Neural cell (in vitro differentiated cells): ENCODE results near the gene NRARP. TPM values are rescaled to one million over a fixed set of nuclear protein-coding genes. Genes with fewer than 3 reads are reported as not detected.

Source experiments
- H2AFZ ChIP-seq: fragments of 200-600, 300-800 bp; sonication (generic), shearing (Covaris generic); 2 replicates; pipeline ENCODE4 v1.6.0; 2014; ENCODE audit warnings: low read depth, mild to moderate bottlenecking, antibody characterized with exemption, low read length, moderate library complexity
- H3F3A ChIP-seq: fragments of 200-600 bp; shearing (Covaris generic); 2 replicates; pipeline ENCODE4 v1.6.1; 2016; ENCODE audit warnings: mild to moderate bottlenecking, moderate library complexity, mixed read lengths, antibody characterized with exemption, low read length; ENCODE audit not compliant: insufficient read depth, poor library complexity, severe bottlenecking
- H3K27ac ChIP-seq: fragments of 200-600, 300-800 bp; sonication (generic), shearing (Covaris generic); 2 replicates; pipeline ENCODE4 v1.5.1; 2014; ENCODE audit warnings: mild to moderate bottlenecking, low read length, moderate library complexity
- H3K27me3 ChIP-seq: fragments of 300-800, 200-600 bp; sonication (generic), shearing (Covaris generic); 2 replicates; pipeline ENCODE4 v1.6.0; 2014; ENCODE audit warnings: mild to moderate bottlenecking, low read depth, low read length, moderate library complexity; ENCODE audit not compliant: insufficient read depth
- H3K36me3 ChIP-seq: fragments of 300-800, 200-600 bp; sonication (generic), shearing (Covaris generic); 2 replicates; pipeline ENCODE4 v1.5.1; 2014; ENCODE audit warnings: mild to moderate bottlenecking, antibody characterized with exemption, low read length, moderate library complexity; ENCODE audit not compliant: insufficient read depth
- H3K4me2 ChIP-seq: fragments of 300-800, 200-600 bp; sonication (generic), shearing (Covaris generic); 2 replicates; pipeline ENCODE4 v1.6.0; 2014; ENCODE audit warnings: mild to moderate bottlenecking, low read length
- H3K4me3 ChIP-seq: fragments of 300-800, 200-600 bp; sonication (generic), shearing (Covaris generic); 2 replicates; pipeline ENCODE4 v1.5.1; 2014; ENCODE audit warnings: mild to moderate bottlenecking, low read length, moderate library complexity
- H3K79me2 ChIP-seq: fragments of 200-600 bp; shearing (Covaris generic); replicated peaks from 2 replicates; pipeline ENCODE4 v1.6.0; 2014; ENCODE audit warnings: mild to moderate bottlenecking, low read length, moderate library complexity; ENCODE audit not compliant: insufficient read depth
- H3K9ac ChIP-seq: fragments of 300-800, 200-600 bp; sonication (generic), shearing (Covaris generic); 2 replicates; pipeline ENCODE4 v1.6.1; 2016; ENCODE audit warnings: mild to moderate bottlenecking, low read length, mixed read lengths
- H3K9me2 ChIP-seq: fragments of 200-600 bp; shearing (Covaris generic); 2 replicates; pipeline ENCODE4 v1.6.1; 2016; ENCODE audit warnings: mild to moderate bottlenecking, low read length, mixed read lengths; ENCODE audit not compliant: insufficient read depth
- H3K9me3 ChIP-seq: fragments of 200-600, 300-800 bp; sonication (generic), shearing (Covaris generic); 2 replicates; pipeline ENCODE4 v1.6.1; 2016; ENCODE audit warnings: mild to moderate bottlenecking, mixed run types, low read length, moderate library complexity, mixed read lengths
- H4K20me1 ChIP-seq: fragments of 200-600 bp; shearing (Covaris generic); 2 replicates; pipeline ENCODE4 v1.6.1; 2016; ENCODE audit warnings: mild to moderate bottlenecking, mixed run types; ENCODE audit not compliant: insufficient read depth
- EP300 ChIP-seq: fragments of 450-650 bp; conservative IDR thresholded peaks from 2 replicates; pipeline ENCODE4 v1.6.1; 2014; ENCODE audit warnings: antibody characterized with exemption, mild to moderate bottlenecking, moderate library complexity; ENCODE audit not compliant: poor library complexity, severe bottlenecking
- EZH2 ChIP-seq: fragments of 200-600, 300-800 bp; shearing (Covaris generic), sonication (generic); IDR thresholded peaks from 2 replicates; pipeline ENCODE4 v1.6.1; 2014; ENCODE audit warnings: antibody characterized with exemption, low read length, borderline replicate concordance, mild to moderate bottlenecking; ENCODE audit not compliant: insufficient read depth, poor library complexity, severe bottlenecking
- MXI1 ChIP-seq: fragments of 450-650 bp; conservative IDR thresholded peaks from 2 replicates; pipeline ENCODE4 v1.6.1; 2014; ENCODE audit warnings: antibody characterized with exemption, mild to moderate bottlenecking; ENCODE audit not compliant: poor library complexity, severe bottlenecking
- POLR2AphosphoS5 ChIP-seq: IDR thresholded peaks from 2 replicates; pipeline ENCODE4 v1.6.1; 2012
- RAD21 ChIP-seq: fragments of 450-650 bp; conservative IDR thresholded peaks from 2 replicates; pipeline ENCODE4 v1.6.1; 2014; ENCODE audit warnings: antibody characterized with exemption, mild to moderate bottlenecking, moderate library complexity
- SMC3 ChIP-seq: fragments of 450-650 bp; conservative IDR thresholded peaks from 2 replicates; pipeline ENCODE4 v1.6.1; 2014; ENCODE audit warnings: antibody characterized with exemption, mild to moderate bottlenecking, moderate library complexity; ENCODE audit not compliant: poor library complexity
- TAF1 ChIP-seq: IDR thresholded peaks from 2 replicates; pipeline ENCODE4 v1.6.1; 2012; ENCODE audit warnings: low read depth
- polyA plus RNA-seq: library from polyadenylated mRNA; depleted of rRNA; stranded (reverse); fragments of >200 nt; gene quantifications from 2 replicates; pipeline ENCODE4 v1.2.3, GENCODE V29; 2014
- TF ChIP-seq, protein P1 (sequence below): IDR thresholded peaks from 2 replicates; pipeline ENCODE4 v1.6.1; 2012; ENCODE audit warnings: borderline replicate concordance
- TF ChIP-seq, protein P2 (sequence below): fragments of 450-650 bp; IDR thresholded peaks from 2 replicates; pipeline ENCODE4 v1.5.1; 2014; ENCODE audit warnings: antibody characterized with exemption, mild to moderate bottlenecking, moderate library complexity; ENCODE audit not compliant: poor library complexity, severe bottlenecking

The NRARP gene
- polyA plus RNA-seq, 1 donor from 2014 or later, result 2.3 TPM

DNA sequence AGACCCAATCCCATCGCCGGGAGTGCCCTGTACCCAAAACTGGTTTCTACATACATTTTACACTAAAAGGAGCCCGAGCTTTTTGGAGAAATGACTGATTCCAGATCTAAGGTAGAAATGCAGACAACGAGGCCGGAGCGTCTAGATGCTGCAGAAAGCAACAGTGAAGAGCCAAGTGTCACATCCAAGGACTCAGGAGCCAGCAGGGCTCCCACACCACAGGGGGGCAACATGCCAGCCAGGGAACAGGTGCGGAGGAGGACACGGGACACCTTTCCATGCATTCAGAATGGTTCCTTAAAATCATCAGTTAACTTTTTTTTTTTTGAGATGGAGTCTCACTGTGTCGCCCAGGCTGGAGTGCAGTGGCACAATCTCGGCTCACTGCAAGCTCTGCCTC, 23.1 kb upstream of the NRARP start:
- TF ChIP-seq MXI1 (no peak), SMC3 (no peak), EZH2 (no peak), RAD21 (no peak), EP300 (no peak), TAF1 (no peak), POLR2AphosphoS5 (no peak)
- TF ChIP-seq, protein P1, sequence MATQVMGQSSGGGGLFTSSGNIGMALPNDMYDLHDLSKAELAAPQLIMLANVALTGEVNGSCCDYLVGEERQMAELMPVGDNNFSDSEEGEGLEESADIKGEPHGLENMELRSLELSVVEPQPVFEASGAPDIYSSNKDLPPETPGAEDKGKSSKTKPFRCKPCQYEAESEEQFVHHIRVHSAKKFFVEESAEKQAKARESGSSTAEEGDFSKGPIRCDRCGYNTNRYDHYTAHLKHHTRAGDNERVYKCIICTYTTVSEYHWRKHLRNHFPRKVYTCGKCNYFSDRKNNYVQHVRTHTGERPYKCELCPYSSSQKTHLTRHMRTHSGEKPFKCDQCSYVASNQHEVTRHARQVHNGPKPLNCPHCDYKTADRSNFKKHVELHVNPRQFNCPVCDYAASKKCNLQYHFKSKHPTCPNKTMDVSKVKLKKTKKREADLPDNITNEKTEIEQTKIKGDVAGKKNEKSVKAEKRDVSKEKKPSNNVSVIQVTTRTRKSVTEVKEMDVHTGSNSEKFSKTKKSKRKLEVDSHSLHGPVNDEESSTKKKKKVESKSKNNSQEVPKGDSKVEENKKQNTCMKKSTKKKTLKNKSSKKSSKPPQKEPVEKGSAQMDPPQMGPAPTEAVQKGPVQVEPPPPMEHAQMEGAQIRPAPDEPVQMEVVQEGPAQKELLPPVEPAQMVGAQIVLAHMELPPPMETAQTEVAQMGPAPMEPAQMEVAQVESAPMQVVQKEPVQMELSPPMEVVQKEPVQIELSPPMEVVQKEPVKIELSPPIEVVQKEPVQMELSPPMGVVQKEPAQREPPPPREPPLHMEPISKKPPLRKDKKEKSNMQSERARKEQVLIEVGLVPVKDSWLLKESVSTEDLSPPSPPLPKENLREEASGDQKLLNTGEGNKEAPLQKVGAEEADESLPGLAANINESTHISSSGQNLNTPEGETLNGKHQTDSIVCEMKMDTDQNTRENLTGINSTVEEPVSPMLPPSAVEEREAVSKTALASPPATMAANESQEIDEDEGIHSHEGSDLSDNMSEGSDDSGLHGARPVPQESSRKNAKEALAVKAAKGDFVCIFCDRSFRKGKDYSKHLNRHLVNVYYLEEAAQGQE, result no peak
- TF ChIP-seq, protein P2, sequence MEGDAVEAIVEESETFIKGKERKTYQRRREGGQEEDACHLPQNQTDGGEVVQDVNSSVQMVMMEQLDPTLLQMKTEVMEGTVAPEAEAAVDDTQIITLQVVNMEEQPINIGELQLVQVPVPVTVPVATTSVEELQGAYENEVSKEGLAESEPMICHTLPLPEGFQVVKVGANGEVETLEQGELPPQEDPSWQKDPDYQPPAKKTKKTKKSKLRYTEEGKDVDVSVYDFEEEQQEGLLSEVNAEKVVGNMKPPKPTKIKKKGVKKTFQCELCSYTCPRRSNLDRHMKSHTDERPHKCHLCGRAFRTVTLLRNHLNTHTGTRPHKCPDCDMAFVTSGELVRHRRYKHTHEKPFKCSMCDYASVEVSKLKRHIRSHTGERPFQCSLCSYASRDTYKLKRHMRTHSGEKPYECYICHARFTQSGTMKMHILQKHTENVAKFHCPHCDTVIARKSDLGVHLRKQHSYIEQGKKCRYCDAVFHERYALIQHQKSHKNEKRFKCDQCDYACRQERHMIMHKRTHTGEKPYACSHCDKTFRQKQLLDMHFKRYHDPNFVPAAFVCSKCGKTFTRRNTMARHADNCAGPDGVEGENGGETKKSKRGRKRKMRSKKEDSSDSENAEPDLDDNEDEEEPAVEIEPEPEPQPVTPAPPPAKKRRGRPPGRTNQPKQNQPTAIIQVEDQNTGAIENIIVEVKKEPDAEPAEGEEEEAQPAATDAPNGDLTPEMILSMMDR, result no peak
- H3K36me3 ChIP-seq, result no peaks in the 10 kb centered on the region

DNA sequence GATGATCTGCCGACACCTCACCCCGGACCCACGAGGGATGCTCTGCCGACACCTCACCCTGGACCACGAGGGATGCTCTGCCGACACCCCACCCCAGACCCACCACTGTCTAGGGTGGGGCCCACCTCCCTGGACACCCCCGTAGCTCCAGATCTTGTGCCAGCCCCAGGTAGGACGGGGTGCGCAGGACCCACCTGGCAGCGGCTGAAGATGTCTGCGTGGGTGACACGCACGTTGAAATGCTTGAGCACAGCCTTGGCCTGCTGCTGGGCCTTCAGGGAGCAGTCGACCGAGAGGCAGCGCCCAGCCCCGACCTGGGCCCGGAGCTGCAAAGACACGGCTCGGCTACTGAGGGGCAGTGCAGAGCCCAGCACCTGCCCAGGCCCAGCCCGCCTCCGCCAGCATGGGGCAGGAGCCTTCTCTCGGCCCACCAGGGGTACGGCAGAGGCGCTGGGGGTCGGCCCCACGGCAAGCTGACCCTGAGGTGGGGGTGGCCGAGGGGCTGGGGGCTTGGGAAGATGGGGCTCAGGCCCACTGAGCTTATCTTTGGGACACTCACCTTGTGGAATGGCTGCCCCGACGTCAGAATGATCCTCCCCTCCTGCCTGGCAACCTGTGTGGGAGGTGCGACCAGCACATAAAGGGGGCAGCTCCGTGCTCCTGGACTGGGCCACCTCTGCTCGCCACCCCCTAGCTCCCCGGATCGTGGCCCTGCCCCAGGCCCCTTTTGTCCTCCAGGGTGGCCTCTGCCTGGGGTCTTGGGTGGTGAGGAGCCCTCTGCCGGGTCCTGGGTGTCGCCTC, 21.7 kb upstream of the NRARP start:
- Histone ChIP-seq H3K27me3 (no peaks in the 10 kb centered on the region), H3K79me2 (no peaks in the 10 kb centered on the region), H2AFZ (no peak overlapping the region), H3K9ac (no peak overlapping the region), H4K20me1 (no peaks in the 10 kb centered on the region), H3K4me3 (no peak overlapping the region), H3F3A (no peaks in the 10 kb centered on the region), H3K9me3 (no peaks in the 10 kb centered on the region), H3K9me2 (no peaks in the 10 kb centered on the region), H3K27ac (no peak overlapping the region), H3K36me3 (no peaks in the 10 kb centered on the region), H3K4me2 (no peak overlapping the region)
- no peak for TF ChIP-seq POLR2AphosphoS5
- no peak for TF ChIP-seq SMC3

More for the DNA sequence above, 23.1 kb upstream of the NRARP start:
- no peaks in the 10 kb centered on the region for H3K9me2 ChIP-seq
- H3K4me3 ChIP-seq, result no peak overlapping the region
- no peaks in the 10 kb centered on the region for H3K79me2 ChIP-seq
- no peak overlapping the region for H3K27ac ChIP-seq
- H4K20me1 ChIP-seq, result no peaks in the 10 kb centered on the region
- H3K27me3 ChIP-seq, result no peaks in the 10 kb centered on the region
- H2AFZ ChIP-seq, result no peak overlapping the region
- H3K4me2 ChIP-seq, result no peak overlapping the region
- no peaks in the 10 kb centered on the region for H3K9me3 ChIP-seq
- H3F3A ChIP-seq, result no peaks in the 10 kb centered on the region
- H3K9ac ChIP-seq, result no peak overlapping the region
